ENCODE data around the gene AGBL1.
"Not testable (repeated sequence)": the region's sequence is repeated elsewhere in the genome, so short reads cannot be mapped to it uniquely, and the experiment has no call there.

AGBL1 gene

DNA sequence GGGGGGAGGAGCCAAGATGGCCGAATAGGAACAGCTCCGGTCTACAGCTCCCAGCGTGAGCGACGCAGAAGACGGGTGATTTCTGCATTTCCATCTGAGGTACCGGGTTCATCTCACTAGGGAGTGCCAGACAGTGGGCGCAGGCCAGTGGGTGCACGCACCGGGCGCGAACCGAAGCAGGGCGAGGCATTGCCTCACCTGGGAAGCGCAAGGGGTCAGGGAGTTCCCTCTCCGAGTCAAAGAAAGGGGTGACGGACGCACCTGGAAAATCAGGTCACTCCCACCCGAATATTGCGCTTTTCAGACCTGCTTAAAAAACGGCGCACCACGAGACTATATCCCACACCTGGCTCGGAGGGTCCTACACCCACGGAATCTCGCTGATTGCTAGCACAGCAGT is 448.4 kb downstream of the AGBL1 start:
- H3K27ac ChIP-seq (ENCODE audit: low read length); H3K9me3 ChIP-seq (ENCODE audit: control insufficient read depth in 1 of 2, low read length in 2 of 2); H3K4me1 ChIP-seq (ENCODE audit: control insufficient read depth in 1 of 2, insufficient read depth in 2 of 2, low read length in 2 of 2); H3K4me3 ChIP-seq (ENCODE audit: low read depth in 1 of 2, low read length in 2 of 2); H3K27me3 ChIP-seq (ENCODE audit: low read depth, low read length); H3K36me3 ChIP-seq (ENCODE audit: control insufficient read depth in 1 of 2, insufficient read depth in 2 of 2, low read length in 2 of 2): not testable (repeated sequence)

GRCh38 chr15:86538141-86538540 is 458.5 kb downstream of the AGBL1 start:
- Histone ChIP-seq H3K4me3 (ENCODE audit: low read depth in 1 of 2, low read length in 2 of 2) (no peak overlapping the region), H3K4me1 (ENCODE audit: control insufficient read depth in 1 of 2, insufficient read depth in 2 of 2, low read length in 2 of 2) (no peaks in the 10 kb centered on the region), H3K27ac (ENCODE audit: low read length) (no peak overlapping the region), H3K9me3 (ENCODE audit: control insufficient read depth in 1 of 2, low read length in 2 of 2) (no peaks in the 10 kb centered on the region), H3K27me3 (ENCODE audit: low read depth, low read length) (no peaks in the 10 kb centered on the region), H3K36me3 (ENCODE audit: control insufficient read depth in 1 of 2, insufficient read depth in 2 of 2, low read length in 2 of 2) (no peaks in the 10 kb centered on the region)

GRCh38 chr15:86540840-86541467 is 461.3 kb downstream of the AGBL1 start:
- Histone ChIP-seq H3K27ac (ENCODE audit: low read length) (no peak overlapping the region), H3K4me1 (ENCODE audit: control insufficient read depth in 1 of 2, insufficient read depth in 2 of 2, low read length in 2 of 2) (no peaks in the 10 kb centered on the region), H3K4me3 (ENCODE audit: low read depth in 1 of 2, low read length in 2 of 2) (no peak overlapping the region), H3K36me3 (ENCODE audit: control insufficient read depth in 1 of 2, insufficient read depth in 2 of 2, low read length in 2 of 2) (no peaks in the 10 kb centered on the region), H3K27me3 (ENCODE audit: low read depth, low read length) (no peaks in the 10 kb centered on the region), H3K9me3 (ENCODE audit: control insufficient read depth in 1 of 2, low read length in 2 of 2) (no peaks in the 10 kb centered on the region)

GRCh38 chr15:86541540-86541939 is 461.9 kb downstream of the AGBL1 start:
- no peaks in the 10 kb centered on the region for H3K27me3 ChIP-seq (ENCODE audit: low read depth, low read length)
- H3K4me3 ChIP-seq (ENCODE audit: low read depth in 1 of 2, low read length in 2 of 2), result no peak overlapping the region
- no peaks in the 10 kb centered on the region for H3K9me3 ChIP-seq (ENCODE audit: control insufficient read depth in 1 of 2, low read length in 2 of 2)
- H3K36me3 ChIP-seq (ENCODE audit: control insufficient read depth in 1 of 2, insufficient read depth in 2 of 2, low read length in 2 of 2), result no peaks in the 10 kb centered on the region
- no peaks in the 10 kb centered on the region for H3K4me1 ChIP-seq (ENCODE audit: control insufficient read depth in 1 of 2, insufficient read depth in 2 of 2, low read length in 2 of 2)
- H3K27ac ChIP-seq (ENCODE audit: low read length), result no peak overlapping the region

- Histone ChIP-seq H3K4me1 (ENCODE audit: control insufficient read depth in 1 of 2, insufficient read depth in 2 of 2, low read length in 2 of 2) (peaks cover 0 to 3% of the 10 kb centered on the region in 2 donors), H3K9me3 (ENCODE audit: control insufficient read depth in 1 of 2, low read length in 2 of 2) (no peaks in the 10 kb centered on the region), H3K27me3 (ENCODE audit: low read depth, low read length) (no peaks in the 10 kb centered on the region), H3K27ac (ENCODE audit: low read length) (no peak overlapping the region), H3K4me3 (ENCODE audit: low read depth in 1 of 2, low read length in 2 of 2) (no peak overlapping the region), H3K36me3 (ENCODE audit: control insufficient read depth in 1 of 2, insufficient read depth in 2 of 2, low read length in 2 of 2) (no peaks in the 10 kb centered on the region)
Measured at GRCh38 chr15:86550075-86550474, 470.4 kb downstream of the AGBL1 start.

- H3K27me3 ChIP-seq (ENCODE audit: low read depth, low read length), result no peaks in the 10 kb centered on the region
- H3K4me3 ChIP-seq (ENCODE audit: low read depth in 1 of 2, low read length in 2 of 2), result no peak overlapping the region
- no peaks in the 10 kb centered on the region for H3K36me3 ChIP-seq (ENCODE audit: control insufficient read depth in 1 of 2, insufficient read depth in 2 of 2, low read length in 2 of 2)
- H3K27ac ChIP-seq (ENCODE audit: low read length), result no peak overlapping the region
- H3K9me3 ChIP-seq (ENCODE audit: control insufficient read depth in 1 of 2, low read length in 2 of 2), result no peaks in the 10 kb centered on the region
- H3K4me1 ChIP-seq (ENCODE audit: control insufficient read depth in 1 of 2, insufficient read depth in 2 of 2, low read length in 2 of 2), result peaks cover 0 to 5% of the 10 kb centered on the region in 2 donors
Measured at GRCh38 chr15:86553108-86553507, 473.4 kb downstream of the AGBL1 start.

- Histone ChIP-seq H3K4me1 (ENCODE audit: control insufficient read depth in 1 of 2, insufficient read depth in 2 of 2, low read length in 2 of 2) (peaks cover 0 to 5% of the 10 kb centered on the region in 2 donors), H3K36me3 (ENCODE audit: control insufficient read depth in 1 of 2, insufficient read depth in 2 of 2, low read length in 2 of 2) (no peaks in the 10 kb centered on the region), H3K4me3 (ENCODE audit: low read depth in 1 of 2, low read length in 2 of 2) (no peak overlapping the region), H3K9me3 (ENCODE audit: control insufficient read depth in 1 of 2, low read length in 2 of 2) (no peaks in the 10 kb centered on the region), H3K27ac (ENCODE audit: low read length) (no peak overlapping the region), H3K27me3 (ENCODE audit: low read depth, low read length) (no peaks in the 10 kb centered on the region)
Measured at GRCh38 chr15:86555098-86555497, 475.4 kb downstream of the AGBL1 start.

DNA sequence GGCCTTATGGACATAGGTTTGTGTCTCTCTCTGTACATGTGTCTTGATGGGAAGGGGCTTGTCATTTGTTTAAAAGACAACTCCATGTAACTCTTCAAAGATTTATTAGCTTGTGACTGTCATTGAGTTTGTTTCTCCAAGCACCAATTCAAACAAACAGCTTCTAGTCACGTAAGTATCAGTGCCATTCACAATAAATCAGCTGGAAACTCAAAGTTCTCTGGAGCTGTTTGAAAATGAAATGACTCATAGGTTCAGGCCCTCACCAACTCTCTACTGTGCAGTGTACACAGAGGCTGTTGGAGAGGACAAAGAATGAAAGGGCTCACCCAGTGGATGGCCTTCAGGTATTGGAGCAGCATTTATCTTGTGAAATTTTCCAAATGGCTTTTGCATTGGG is 476.3 kb downstream of the AGBL1 start:
- H3K27ac ChIP-seq (ENCODE audit: low read length), result no peak overlapping the region
- H3K27me3 ChIP-seq (ENCODE audit: low read depth, low read length), result no peaks in the 10 kb centered on the region
- H3K4me1 ChIP-seq (ENCODE audit: control insufficient read depth in 1 of 2, insufficient read depth in 2 of 2, low read length in 2 of 2), result peaks cover 0 to 5% of the 10 kb centered on the region in 2 donors
- no peaks in the 10 kb centered on the region for H3K36me3 ChIP-seq (ENCODE audit: control insufficient read depth in 1 of 2, insufficient read depth in 2 of 2, low read length in 2 of 2)
- no peaks in the 10 kb centered on the region for H3K9me3 ChIP-seq (ENCODE audit: control insufficient read depth in 1 of 2, low read length in 2 of 2)
- no peak overlapping the region for H3K4me3 ChIP-seq (ENCODE audit: low read depth in 1 of 2, low read length in 2 of 2)

GRCh38 chr15:86556396-86557017 is 476.8 kb downstream of the AGBL1 start:
- H3K4me1 ChIP-seq (ENCODE audit: control insufficient read depth in 1 of 2, insufficient read depth in 2 of 2, low read length in 2 of 2), result peaks cover 0 to 5% of the 10 kb centered on the region in 2 donors
- no peak overlapping the region for H3K27ac ChIP-seq (ENCODE audit: low read length)

DNA sequence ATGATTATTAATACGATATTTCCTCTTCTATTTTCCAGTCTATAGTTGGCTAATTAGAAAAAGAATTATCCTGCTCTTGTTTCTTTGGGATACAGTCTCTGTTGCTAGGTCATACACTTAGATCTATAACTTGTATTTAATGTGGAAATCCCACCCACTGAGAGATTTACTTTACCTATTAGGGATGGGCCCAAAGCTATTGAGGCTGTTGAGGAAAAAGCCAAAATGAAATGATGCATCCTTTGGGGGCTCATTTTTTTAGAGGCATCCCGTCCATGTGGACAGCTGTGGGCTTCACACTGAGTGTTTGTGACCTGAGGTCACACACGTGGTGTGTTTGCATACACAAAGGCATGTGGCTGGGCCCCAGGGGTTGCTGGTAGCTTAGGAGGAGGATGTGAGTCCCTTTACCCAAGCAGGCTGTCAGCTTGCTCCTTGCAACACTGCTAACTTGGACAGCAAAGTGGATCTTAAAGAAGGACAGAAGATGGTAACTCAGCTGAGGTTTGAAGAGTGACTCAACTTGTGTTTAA is 477.4 kb downstream of the AGBL1 start:
- Histone ChIP-seq H3K27me3 (ENCODE audit: low read depth, low read length) (no peaks in the 10 kb centered on the region), H3K9me3 (ENCODE audit: control insufficient read depth in 1 of 2, low read length in 2 of 2) (no peaks in the 10 kb centered on the region), H3K4me3 (ENCODE audit: low read depth in 1 of 2, low read length in 2 of 2) (no peak overlapping the region), H3K36me3 (ENCODE audit: control insufficient read depth in 1 of 2, insufficient read depth in 2 of 2, low read length in 2 of 2) (no peaks in the 10 kb centered on the region), H3K27ac (ENCODE audit: low read length) (no peak overlapping the region), H3K4me1 (ENCODE audit: control insufficient read depth in 1 of 2, insufficient read depth in 2 of 2, low read length in 2 of 2) (peaks cover 0 to 5% of the 10 kb centered on the region in 2 donors)

More at GRCh38 chr15:86556396-86557017, 476.8 kb downstream of the AGBL1 start:
- Histone ChIP-seq H3K9me3 (ENCODE audit: control insufficient read depth in 1 of 2, low read length in 2 of 2) (no peaks in the 10 kb centered on the region), H3K27me3 (ENCODE audit: low read depth, low read length) (no peaks in the 10 kb centered on the region), H3K36me3 (ENCODE audit: control insufficient read depth in 1 of 2, insufficient read depth in 2 of 2, low read length in 2 of 2) (no peaks in the 10 kb centered on the region), H3K4me3 (ENCODE audit: low read depth in 1 of 2, low read length in 2 of 2) (no peak overlapping the region)

DNA sequence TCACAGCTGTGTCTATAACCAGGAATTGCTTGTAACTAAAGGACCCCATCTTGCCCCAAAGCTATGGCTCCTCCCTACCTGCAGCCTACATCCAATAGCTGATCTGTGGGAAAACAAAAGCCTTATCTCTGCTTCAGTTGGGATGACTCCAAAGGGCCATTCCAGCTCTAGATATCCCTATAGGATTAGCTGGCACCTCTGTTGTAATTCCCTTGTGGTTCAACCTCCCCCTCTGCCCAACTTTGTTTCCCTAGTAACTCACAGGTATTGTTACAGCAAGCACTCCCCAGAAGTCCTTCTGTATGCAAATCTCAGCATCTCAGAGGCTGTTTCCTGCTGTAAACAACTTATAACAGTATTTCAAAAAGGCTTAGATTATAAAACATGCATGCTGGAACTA is 478.6 kb downstream of the AGBL1 start:
- Histone ChIP-seq H3K36me3 (ENCODE audit: control insufficient read depth in 1 of 2, insufficient read depth in 2 of 2, low read length in 2 of 2) (no peaks in the 10 kb centered on the region), H3K4me3 (ENCODE audit: low read depth in 1 of 2, low read length in 2 of 2) (no peak overlapping the region), H3K4me1 (ENCODE audit: control insufficient read depth in 1 of 2, insufficient read depth in 2 of 2, low read length in 2 of 2) (peaks cover 0 to 5% of the 10 kb centered on the region in 2 donors)

More for the DNA sequence above, 478.6 kb downstream of the AGBL1 start:
- Histone ChIP-seq H3K9me3 (ENCODE audit: control insufficient read depth in 1 of 2, low read length in 2 of 2) (no peaks in the 10 kb centered on the region), H3K27me3 (ENCODE audit: low read depth, low read length) (no peaks in the 10 kb centered on the region), H3K27ac (ENCODE audit: low read length) (no peak overlapping the region)

Data from muscle layer of duodenum (tissue), 2 donors.